ENCODE measurements around the gene LMF1. TPM values are rescaled to one million over a fixed set of nuclear protein-coding genes. Genes with fewer than 3 reads are reported as not detected.
A peak's percentile ranks its signal among the peaks of the same experiment; 100 is the strongest.

Gene LMF1
- polyA plus RNA-seq, 12 donors: 8.5 to 16.9 (median 11.0) TPM; not detected in 1

GRCh38 chr16:814974-815373 is 155.8 kb downstream of the LMF1 start:
- DNase-seq: no peak

GRCh38 chr16:813916-814412 is 156.8 kb downstream of the LMF1 start:
- no peak for DNase-seq

- peak; percentile 36 for DNase-seq
These were observed 157.4 kb downstream of the LMF1 start for GRCh38 chr16:813204-813915.

- DNase-seq: no peak
These were observed 162.7 kb downstream of the LMF1 start for GRCh38 chr16:808085-808386.

DNA sequence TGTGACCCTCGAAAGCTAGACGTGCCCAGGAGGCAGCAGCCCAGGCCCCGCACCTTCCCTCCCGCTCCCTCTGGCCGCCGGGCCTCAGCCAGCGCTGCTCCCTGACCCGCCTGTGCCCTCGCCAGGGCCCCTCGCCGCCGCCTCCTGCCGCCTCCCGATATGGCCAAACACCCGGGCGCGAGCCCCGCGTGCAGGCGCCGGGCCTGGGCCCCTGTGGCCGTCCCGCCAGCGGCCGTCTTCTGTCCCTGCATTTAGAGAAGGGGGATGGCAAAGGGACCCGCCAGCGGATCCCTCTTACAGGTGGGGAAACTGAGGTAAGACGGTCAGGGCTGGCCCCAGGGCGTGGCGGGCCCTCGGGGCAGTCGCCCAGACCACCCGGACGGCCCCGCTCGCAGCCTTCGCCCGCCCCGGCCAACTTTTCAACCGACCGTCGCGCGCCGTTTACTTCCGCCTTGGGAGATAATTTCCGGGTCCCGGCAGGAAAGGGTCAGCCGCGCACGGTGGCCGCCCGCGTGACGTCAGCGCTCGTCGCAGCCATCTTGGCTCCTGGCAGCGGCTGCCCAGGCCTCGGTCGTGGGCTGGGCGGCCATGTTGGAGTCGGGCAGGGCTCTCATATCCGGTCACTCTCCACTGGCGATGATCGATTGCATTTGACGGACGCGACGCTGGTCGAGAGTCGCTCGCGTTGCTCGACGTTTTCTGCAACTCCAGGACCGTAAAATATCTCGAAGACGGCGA is 163.3 kb downstream of the LMF1 start:
- DNase-seq: peak; percentile 92

- no peak for DNase-seq
These were observed 165.3 kb downstream of the LMF1 start for GRCh38 chr16:805474-805873.

GRCh38 chr16:804193-805048 is 166.4 kb downstream of the LMF1 start:
- no peak for DNase-seq

DNA sequence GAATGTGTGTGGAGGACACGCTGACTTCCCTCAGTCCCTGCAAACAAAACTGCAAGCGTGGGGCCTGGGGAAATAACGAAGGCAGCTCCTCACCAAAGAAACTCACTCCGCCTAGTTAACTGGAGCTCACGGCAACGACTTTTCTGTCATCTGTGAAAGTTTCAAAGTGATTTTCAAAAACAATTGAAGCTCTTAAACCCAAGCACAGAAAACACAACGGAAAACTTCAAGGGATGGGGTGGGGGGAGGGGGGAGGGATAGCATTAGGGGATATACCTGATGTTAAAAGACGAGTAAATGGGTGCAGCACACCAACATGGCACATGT is 167.1 kb downstream of the LMF1 start:
- no peak for DNase-seq

Other genes starting within 250 kb of the LMF1 start
- gene ANTKMT, start 249.8 kb downstream of the LMF1 start, polyA plus RNA-seq (ENCODE audit: insufficient read length in 12 of 12): 10 to 100 TPM in 5 of 12 donors, 1 to 10 TPM in 6, not detected in 1; 4.9 to 25.5 (median 9.9) TPM
- 1 to 10 TPM in 3 of 12 donors, under 1 TPM in 7, not detected in 2; 0.58 to 1.5 (median 0.86) TPM for gene CCDC78, start 244.5 kb downstream of the LMF1 start, polyA plus RNA-seq (ENCODE audit: insufficient read length in 12 of 12)
- 1 to 10 TPM in 9 of 12 donors, under 1 TPM in 1, not detected in 2; 0.99 to 2.9 (median 2.1) TPM for gene HAGHL, start 243.9 kb downstream of the LMF1 start, polyA plus RNA-seq (ENCODE audit: insufficient read length in 12 of 12)
- 10 to 100 TPM in 10 of 12 donors, 1 to 10 TPM in 1, not detected in 1; 7.5 to 16.7 (median 15.7) TPM for gene CIAO3, start 230.0 kb downstream of the LMF1 start, polyA plus RNA-seq (ENCODE audit: insufficient read length in 12 of 12)
- gene MSLN, start 210.2 kb downstream of the LMF1 start, polyA plus RNA-seq (ENCODE audit: insufficient read length in 12 of 12): 10 to 100 TPM in 2 of 12 donors, 1 to 10 TPM in 3, under 1 TPM in 5, not detected in 2; 0.22 to 15.6 (median 0.91) TPM
- gene RPUSD1, start 182.6 kb downstream of the LMF1 start, polyA plus RNA-seq (ENCODE audit: insufficient read length in 12 of 12): 10 to 100 TPM in 2 of 12 donors, 1 to 10 TPM in 9, not detected in 1; 6.6 to 12.7 (median 8.6) TPM
- 10 to 100 TPM in 10 of 12 donors, 1 to 10 TPM in 1, not detected in 1; 9.4 to 56.5 (median 13.5) TPM for gene CHTF18, start 182.4 kb downstream of the LMF1 start, polyA plus RNA-seq (ENCODE audit: insufficient read length in 12 of 12)
- gene GNG13, start 170.2 kb downstream of the LMF1 start, polyA plus RNA-seq (ENCODE audit: insufficient read length in 12 of 12): under 1 TPM in 1 of 12 donors, not detected in 11; 0.34 TPM
- 10 to 100 TPM in 11 of 12 donors, not detected in 1; 17.1 to 40.3 (median 30.6) TPM for gene SOX8, start 10.8 kb upstream of the LMF1 start, polyA plus RNA-seq (ENCODE audit: insufficient read length in 12 of 12)
- gene SSTR5, start 101.8 kb upstream of the LMF1 start, polyA plus RNA-seq (ENCODE audit: insufficient read length in 12 of 12): under 1 TPM in 1 of 12 donors, not detected in 11; 0.09 TPM
- not detected for gene C1QTNF8, start 125.3 kb upstream of the LMF1 start, polyA plus RNA-seq (ENCODE audit: insufficient read length in 12 of 12)
- gene CACNA1H, start 182.1 kb upstream of the LMF1 start, polyA plus RNA-seq (ENCODE audit: insufficient read length in 12 of 12): 10 to 100 TPM in 11 of 12 donors, not detected in 1; 20.5 to 77.3 (median 39.4) TPM

Data from muscle of arm (tissue), 12 donors.